ENCODE measurements around the gene TMEM117. TPM values are rescaled to one million over a fixed set of nuclear protein-coding genes. Genes with fewer than 3 reads are reported as not detected.
A peak's percentile ranks its signal among the peaks of the same experiment; 100 is the strongest.

Gene TMEM117
- total RNA-seq, 1 donor = 10.8 TPM

DNA sequence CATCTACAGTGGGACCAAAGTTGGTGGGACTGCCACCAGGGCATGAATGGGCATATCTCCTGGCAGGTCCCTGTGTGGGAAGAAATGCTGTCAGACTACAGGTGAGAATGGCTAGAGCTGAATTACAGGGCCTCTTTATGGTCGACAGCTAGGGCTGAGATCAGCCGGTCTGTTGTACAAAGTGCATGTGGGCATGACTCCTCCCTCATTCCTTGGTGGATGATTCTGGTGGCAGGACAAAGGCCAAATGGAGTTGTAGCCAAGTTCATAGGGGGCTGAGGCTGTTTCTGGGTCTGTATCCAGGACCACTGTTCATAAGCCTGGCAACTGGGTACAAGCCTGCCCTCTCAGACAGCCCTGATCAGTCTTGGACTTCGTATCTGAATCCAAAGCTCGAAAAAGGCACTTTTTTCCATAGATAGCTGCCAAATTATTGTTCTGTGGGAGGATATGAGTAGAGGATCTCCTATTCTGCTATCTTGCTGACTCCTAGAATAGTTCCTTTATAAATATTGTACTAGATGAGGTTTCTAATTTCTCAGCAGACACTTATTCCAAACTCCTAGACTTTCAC is 460.8 kb downstream of the TMEM117 start:
- no peak for TF ChIP-seq CTCF (IDR thresholded peaks at IDR 0.05; ENCODE audit: insufficient read depth, low read depth, low read length)
- H3K4me3 ChIP-seq (ENCODE audit: low read depth, low read length) = no peak overlapping the region
- DNase-seq (ENCODE audit: low read depth) = no peak

- no peak overlapping the region for H3K4me3 ChIP-seq (ENCODE audit: low read depth, low read length)
- DNase-seq (ENCODE audit: low read depth) = no peak
- no peak for TF ChIP-seq CTCF (IDR thresholded peaks at IDR 0.05; ENCODE audit: insufficient read depth, low read depth, low read length)
These were observed 463.6 kb downstream of the TMEM117 start for GRCh38 chr12:44299524-44299923.

GRCh38 chr12:44307506-44308168 is 471.8 kb downstream of the TMEM117 start:
- no peak for TF ChIP-seq CTCF (IDR thresholded peaks at IDR 0.05; ENCODE audit: insufficient read depth, low read depth, low read length)
- H3K4me3 ChIP-seq (ENCODE audit: low read depth, low read length) = no peak overlapping the region
- no peak for DNase-seq (ENCODE audit: low read depth)

- DNase-seq (ENCODE audit: low read depth) = no peak
- H3K4me3 ChIP-seq (ENCODE audit: low read depth, low read length) = no peak overlapping the region
- TF ChIP-seq CTCF (IDR thresholded peaks at IDR 0.05; ENCODE audit: insufficient read depth, low read depth, low read length) = no peak
These were observed 477.3 kb downstream of the TMEM117 start for GRCh38 chr12:44313188-44313587.

GRCh38 chr12:44314007-44314500 is 478.2 kb downstream of the TMEM117 start:
- H3K4me3 ChIP-seq (ENCODE audit: low read depth, low read length) = no peak overlapping the region
- TF ChIP-seq CTCF (IDR thresholded peaks at IDR 0.05; ENCODE audit: insufficient read depth, low read depth, low read length) = no peak
- no peak for DNase-seq (ENCODE audit: low read depth)

DNA sequence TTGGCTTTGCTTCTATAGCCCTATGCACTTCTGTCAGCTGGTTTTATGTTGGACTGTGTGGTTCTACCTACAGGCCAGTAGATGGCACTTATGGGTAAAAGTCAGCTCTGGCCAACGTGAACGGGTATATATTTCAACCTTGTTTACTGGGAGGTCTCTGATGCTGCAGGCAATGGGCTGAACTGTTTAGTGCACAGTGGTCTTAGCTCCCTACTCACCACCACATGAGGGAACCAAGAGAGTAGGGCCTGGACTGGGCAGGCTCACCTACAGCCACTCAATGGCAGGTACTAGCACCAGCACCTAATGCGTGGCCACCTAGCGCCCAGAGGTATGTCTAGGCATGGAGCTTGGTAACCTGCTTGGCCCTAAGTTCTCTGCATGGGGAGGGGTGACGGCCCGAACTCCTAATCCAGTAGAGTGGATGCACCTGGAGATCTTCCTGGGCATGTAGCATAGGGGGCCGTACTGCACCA is 481.8 kb downstream of the TMEM117 start:
- DNase-seq (ENCODE audit: low read depth) = peak; percentile 15
- no peak overlapping the region for H3K4me3 ChIP-seq (ENCODE audit: low read depth, low read length)
- TF ChIP-seq CTCF (IDR thresholded peaks at IDR 0.05; ENCODE audit: insufficient read depth, low read depth, low read length) = peak; percentile 48

Measured in fibroblast of villous mesenchyme (primary cell).